Hepatocyte (in vitro differentiated cells): ENCODE results near the gene NPW. TPM values are rescaled to one million over a fixed set of nuclear protein-coding genes. Genes with fewer than 3 reads are reported as not detected.

Experiments
- DNase-seq: peaks from one replicate; pipeline ENCODE4 v3.0.0-alpha.2; 2016; ENCODE audit warnings: low spot score
- H2AFZ ChIP-seq: fragments of 200-600 bp; sonication (generic); 2 replicates; pipeline ENCODE4 v1.6.0; 2016; ENCODE audit warnings: antibody characterized with exemption, mild to moderate bottlenecking
- H3K27ac ChIP-seq: fragments of 200-600 bp; sonication (generic); 2 replicates; pipeline ENCODE4 v1.5.1; 2016; ENCODE audit warnings: mild to moderate bottlenecking
- H3K27me3 ChIP-seq: fragments of 200-600 bp; sonication (generic); 2 replicates; pipeline ENCODE4 v1.6.1; 2016
- H3K36me3 ChIP-seq: fragments of 200-600 bp; sonication (generic); replicated peaks from 2 replicates; pipeline ENCODE4 v1.5.1; 2016; ENCODE audit warnings: low read depth; ENCODE audit not compliant: insufficient read depth
- H3K4me1 ChIP-seq: fragments of 200-600 bp; sonication (generic); 2 replicates; pipeline ENCODE4 v1.5.1; 2016; ENCODE audit warnings: mild to moderate bottlenecking, moderate library complexity; ENCODE audit not compliant: insufficient read depth
- H3K4me2 ChIP-seq: fragments of 200-600 bp; sonication (generic); 2 replicates; pipeline ENCODE4 v1.6.0; 2016
- H3K4me3 ChIP-seq: fragments of 200-600 bp; sonication (generic); 2 replicates; pipeline ENCODE4 v1.5.1; 2016; ENCODE audit warnings: mild to moderate bottlenecking
- H3K79me2 ChIP-seq: fragments of 200-600 bp; sonication (generic); 2 replicates; pipeline ENCODE4 v1.6.0; 2017; ENCODE audit warnings: mild to moderate bottlenecking
- H3K9me2 ChIP-seq: fragments of 200-600 bp; sonication (generic); replicated peaks from 2 replicates; pipeline ENCODE4 v1.6.0; 2017; ENCODE audit warnings: mild to moderate bottlenecking; ENCODE audit not compliant: insufficient read depth
- H3K9me3 ChIP-seq: fragments of 200-600 bp; sonication (generic); 2 replicates; pipeline ENCODE4 v1.5.1; 2016; ENCODE audit warnings: low read depth, mild to moderate bottlenecking
- H4K20me1 ChIP-seq: fragments of 200-600 bp; sonication (generic); 2 replicates; pipeline ENCODE4 v1.6.0; 2016; ENCODE audit warnings: mild to moderate bottlenecking; ENCODE audit not compliant: insufficient read depth, poor library complexity, severe bottlenecking
- CTCF ChIP-seq: fragments of 200-600 bp; sonication (generic); IDR thresholded peaks from 2 replicates; pipeline ENCODE4 v1.5.1; 2016; ENCODE audit warnings: antibody characterized with exemption, mild to moderate bottlenecking; ENCODE audit not compliant: poor library complexity
- EZH2 ChIP-seq: fragments of 200-600 bp; sonication (generic); IDR thresholded peaks from 2 replicates; pipeline ENCODE4 v1.6.1; 2016; ENCODE audit warnings: antibody characterized with exemption, mild to moderate bottlenecking, borderline replicate concordance
- EZH2phosphoT487 ChIP-seq: fragments of 200-600 bp; sonication (generic); IDR thresholded peaks from one replicate; pipeline ENCODE4 v1.6.1; 2018; ENCODE audit warnings: antibody characterized with exemption, mild to moderate bottlenecking, low read depth, moderate library complexity; ENCODE audit not compliant: unreplicated experiment, severe bottlenecking
- WGBS: methylation state at CpG from one replicate; pipeline ENCODE4 v1.1.6; 2016; ENCODE audit warnings: low lambda C conversion rate; ENCODE audit errors: missing lambda C conversion rate; 5-methylcytosine and 5-hydroxymethylcytosine counted together
- polyA plus RNA-seq: library from polyadenylated mRNA; unstranded; fragments of >200 nt; fragmentation: Nextera tagmentation; extraction: Ambion mirVana; gene quantifications from 2 replicates; pipeline ENCODE4 v1.2.1, GENCODE V29; 2016
- total RNA-seq: library from RNA; depleted of rRNA; stranded (reverse); fragments of >200 nt; gene quantifications from 2 replicates; pipeline ENCODE4 v1.2.3, GENCODE V29; 2014

The NPW gene
- total and polyA plus RNA-seq, 2 experiments from 2014 or later: 2.7 to 45.2 TPM

- Histone ChIP-seq H3K27me3 (no peaks in the 10 kb centered on the region), H3K9me3 (no peaks in the 10 kb centered on the region), H3K4me3 (peak within 1 kb of the TSS; percentile 65), H3K4me2 (peak within 1 kb of the TSS; percentile 96), H3K4me1 (peaks cover 18% of the 10 kb centered on the region), H3K79me2 (peaks cover 26% of the 10 kb centered on the region), H3K27ac (peak within 1 kb of the TSS; percentile 41), H3K9me2 (no peaks in the 10 kb centered on the region), H2AFZ (peak within 1 kb of the TSS; percentile 86), H4K20me1 (no peaks in the 10 kb centered on the region), H3K36me3 (no peaks in the 10 kb centered on the region)
- TF ChIP-seq CTCF: peak; percentile 1
- no peak for TF ChIP-seq EZH2
- 1% methylated on average over 72 of the region's 81 CpGs for WGBS
- peak; percentile 98 for DNase-seq
Measured at GRCh38 chr16:2047330-2048115, 27.9 kb downstream of the NPW start, which contains the start of the genes NTHL1 and TSC2. Gene NTHL1, minus strand, starts transcription at chr16:2047834. Its CDS starts 11 bp downstream, at chr16:2047823. Gene TSC2, plus strand, starts transcription at chr16:2047985. Its CDS starts 631 bp downstream, at chr16:2048616.

GRCh38 chr16:2048116-2048543 is 28.5 kb downstream of the NPW start:
- Histone ChIP-seq H4K20me1 (no peaks in the 10 kb centered on the region), H3K36me3 (no peaks in the 10 kb centered on the region), H3K4me3 (peak overlapping the region; percentile 65), H2AFZ (peak overlapping the region; percentile 86), H3K27me3 (no peaks in the 10 kb centered on the region), H3K9me3 (no peaks in the 10 kb centered on the region), H3K4me1 (peaks cover 18% of the 10 kb centered on the region), H3K4me2 (peak overlapping the region; percentile 96), H3K9me2 (no peaks in the 10 kb centered on the region), H3K27ac (no peak overlapping the region), H3K79me2 (peaks cover 26% of the 10 kb centered on the region)
- WGBS: 3% methylated on average over 23 of the region's 30 CpGs
- no peak for DNase-seq
- no peak for TF ChIP-seq EZH2phosphoT487
- TF ChIP-seq CTCF: no peak
- no peak for TF ChIP-seq EZH2

- TF ChIP-seq EZH2phosphoT487 (no peak), EZH2 (no peak)
- no peak overlapping the region for H3K4me2 ChIP-seq
- H3K9me3 ChIP-seq: no peaks in the 10 kb centered on the region
- H2AFZ ChIP-seq: no peak overlapping the region
- peaks cover 8% of the 10 kb centered on the region for H3K4me1 ChIP-seq
- H3K27me3 ChIP-seq: no peaks in the 10 kb centered on the region
- 94% methylated on average over 21 of the region's 21 CpGs for WGBS
- no peaks in the 10 kb centered on the region for H4K20me1 ChIP-seq
- no peak overlapping the region for H3K27ac ChIP-seq
- peaks cover 15% of the 10 kb centered on the region for H3K79me2 ChIP-seq
- no peaks in the 10 kb centered on the region for H3K9me2 ChIP-seq
- H3K36me3 ChIP-seq: no peaks in the 10 kb centered on the region
- DNase-seq: no peak
- H3K4me3 ChIP-seq: no peak overlapping the region
Measured at GRCh38 chr16:2053211-2053610, 33.6 kb downstream of the NPW start.

GRCh38 chr16:2053897-2054296 is 34.3 kb downstream of the NPW start:
- H3K9me2 ChIP-seq: no peaks in the 10 kb centered on the region
- H3K27ac ChIP-seq: no peak overlapping the region
- H3K4me3 ChIP-seq: no peak overlapping the region
- DNase-seq: no peak
- H3K4me1 ChIP-seq: peaks cover 2% of the 10 kb centered on the region
- no peaks in the 10 kb centered on the region for H3K27me3 ChIP-seq
- H3K36me3 ChIP-seq: no peaks in the 10 kb centered on the region
- no peak overlapping the region for H2AFZ ChIP-seq
- no peaks in the 10 kb centered on the region for H3K9me3 ChIP-seq
- TF ChIP-seq CTCF (no peak), EZH2 (no peak), EZH2phosphoT487 (no peak)
- peaks cover 8% of the 10 kb centered on the region for H3K79me2 ChIP-seq
- H3K4me2 ChIP-seq: no peak overlapping the region
- 98% methylated on average over 17 of the region's 17 CpGs for WGBS
- H4K20me1 ChIP-seq: no peaks in the 10 kb centered on the region
